HCT116 (cell line): Measurements from ENCODE around the gene TMEM184B. TPM values are rescaled to one million over a fixed set of nuclear protein-coding genes. Genes with fewer than 3 reads are reported as not detected.

Experiments used
- ATAC-seq: fragments of 200-7000 bp; cut with Tn5 transposase; 2 replicates; pipeline ENCODE4 v1.9.1; 2020; ENCODE audit warnings: mild to moderate bottlenecking, moderate library complexity
- BruUV-seq: library from RNA; stranded (reverse); fragments of 400-500 nt; replicated peaks from 2 replicates; lab custom pipeline; 2021; lab: Mats Ljungman, UMichigan
- CTCF ChIA-PET: fragments of 300-600 bp; sonication (Branson Sonifier 250); formaldehyde crosslinking; loops from one replicate; lab custom pipeline; 2021; ENCODE audit warnings: antibody characterized with exemption; lab: Charles Lee
- POLR2A ChIA-PET: fragments of 300-600, 350-600 bp; sonication (Branson Sonifier 250); formaldehyde crosslinking; loops from one replicate; lab custom pipeline; 2021; ENCODE audit warnings: antibody characterized with exemption; lab: Charles Lee
- RAD21 ChIA-PET, 2 experiments: fragments of 300-600 bp; sonication (Branson Sonifier 250); formaldehyde crosslinking; loops; one replicate each; lab custom pipeline; 2023; ENCODE audit warnings: low total read pairs in 2 of 2; ENCODE audit not compliant: uncharacterized antibody in 2 of 2, unreplicated experiment in 2 of 2, low non-redundant PET in 1 of 2; lab: Charles Lee
- DNase-seq: peaks from one replicate; pipeline ENCODE4 v3.0.0-alpha.2; 2010; ENCODE audit warnings: low read depth, low spot score
- H2AFZ ChIP-seq: fragments of 200-600 bp; shearing (Covaris generic), sonication (generic); 2 replicates; pipeline ENCODE4 v1.6.1; 2017; ENCODE audit warnings: low read depth, mixed run types, mixed read lengths, antibody characterized with exemption, low read length; ENCODE audit not compliant: poor library complexity, severe bottlenecking
- H3K27ac ChIP-seq: 2 replicates; pipeline ENCODE4 v1.5.1; 2012; ENCODE audit warnings: low read depth, low read length
- H3K27me3 ChIP-seq: fragments of 200-600 bp; sonication (generic); 2 replicates; pipeline ENCODE4 v1.6.1; 2016; ENCODE audit warnings: mixed run types, low read length, mixed read lengths; ENCODE audit not compliant: insufficient read depth
- H3K36me3 ChIP-seq, 2 experiments: fragments of 200-500 bp in 1 of 2; fragments of 200-600 bp in 1 of 2; sonication (Bioruptor generic) in 1 of 2; sonication (generic) in 1 of 2; 2 replicates each; pipeline versions ENCODE4 v1.5.1 to v1.6.1; 2014 to 2016; ENCODE audit warnings: low read length in 2 of 2, inconsistent platforms in 1 of 2, mixed read lengths in 1 of 2, mixed run types in 1 of 2; ENCODE audit not compliant: insufficient read depth in 2 of 2, control insufficient read depth in 1 of 2
- H3K4me1 ChIP-seq, 2 experiments: fragments of 200-600 bp in 1 of 2; sonication (generic) in 1 of 2; 2 replicates each; pipeline versions ENCODE4 v1.5.1 to v1.6.1; 2012 to 2017; ENCODE audit warnings: low read length in 2 of 2, inconsistent platforms in 1 of 2, mild to moderate bottlenecking in 1 of 2, mixed read lengths in 1 of 2, mixed run types in 1 of 2, moderate library complexity in 1 of 2; ENCODE audit not compliant: insufficient read depth in 2 of 2, control insufficient read depth in 1 of 2
- H3K4me2 ChIP-seq: fragments of 200-600 bp; sonication (generic); 2 replicates; pipeline ENCODE4 v1.6.1; 2017; ENCODE audit warnings: mixed run types, low read length, mixed read lengths
- H3K4me3 ChIP-seq, 2 experiments: fragments of 200-600 bp in 1 of 2; sonication (generic) in 1 of 2; replicated peaks in 1 of 2; 2 replicates each; pipeline ENCODE4 v1.5.1; 2011 to 2016; ENCODE audit warnings: low read length in 2 of 2, control low read depth in 1 of 2, low read depth in 1 of 2, mild to moderate bottlenecking in 1 of 2, mixed read lengths in 1 of 2, mixed run types in 1 of 2
- H3K79me2 ChIP-seq: fragments of 200-600 bp; sonication (generic); 2 replicates; pipeline ENCODE4 v1.6.1; 2017; ENCODE audit warnings: mild to moderate bottlenecking, mixed run types, low read length, moderate library complexity, mixed read lengths; ENCODE audit not compliant: insufficient read depth
- H3K9ac ChIP-seq: fragments of 200-600 bp; sonication (generic); 2 replicates; pipeline ENCODE4 v1.6.1; 2016; ENCODE audit warnings: low read length, mixed read lengths
- H3K9me2 ChIP-seq: fragments of 200-600 bp; sonication (generic), shearing (Covaris generic); 2 replicates; pipeline ENCODE4 v1.6.1; 2017; ENCODE audit warnings: mixed run types, mild to moderate bottlenecking, moderate library complexity; ENCODE audit not compliant: insufficient read depth
- H3K9me3 ChIP-seq, 2 experiments: fragments of 200-500 bp in 1 of 2; fragments of 200-600 bp in 1 of 2; sonication (Bioruptor generic) in 1 of 2; sonication (generic) in 1 of 2; 2 replicates each; pipeline ENCODE4 v1.6.1; 2014 to 2017; ENCODE audit warnings: low read length in 2 of 2, mixed read lengths in 2 of 2, inconsistent platforms in 1 of 2, low read depth in 1 of 2, mild to moderate bottlenecking in 1 of 2, mixed run types in 1 of 2, moderate library complexity in 1 of 2; ENCODE audit not compliant: control insufficient read depth in 1 of 2, insufficient read depth in 1 of 2
- H4K20me1 ChIP-seq: fragments of 200-600 bp; sonication (generic), shearing (Covaris generic); 2 replicates; pipeline ENCODE4 v1.6.1; 2017; ENCODE audit warnings: mixed run types, mild to moderate bottlenecking, moderate library complexity; ENCODE audit not compliant: insufficient read depth
- CEBPB ChIP-seq: IDR thresholded peaks from 2 replicates; pipeline ENCODE4 v1.6.1; 2012; ENCODE audit warnings: low read depth
- ELF1 ChIP-seq: IDR thresholded peaks from 2 replicates; pipeline ENCODE4 v1.6.1; 2012; ENCODE audit warnings: low read depth, borderline replicate concordance
- EZH2 ChIP-seq: fragments of 200-600 bp; sonication (generic); IDR thresholded peaks from 2 replicates; pipeline ENCODE4 v1.6.1; 2017; ENCODE audit warnings: antibody characterized with exemption, mixed run types
- EZH2phosphoT487 ChIP-seq: fragments of 200-600 bp; IDR thresholded peaks from 2 replicates; pipeline ENCODE4 v1.6.1; 2018; ENCODE audit warnings: antibody characterized with exemption, borderline replicate concordance
- FOSL1 ChIP-seq: IDR thresholded peaks from 2 replicates; pipeline ENCODE4 v1.6.1; 2012; ENCODE audit warnings: low read depth
- JUND ChIP-seq: IDR thresholded peaks from 2 replicates; pipeline ENCODE4 v1.6.1; 2012
- POLR2A ChIP-seq: IDR thresholded peaks from 2 replicates; pipeline ENCODE4 v1.7.0; 2011; ENCODE audit warnings: borderline replicate concordance; ENCODE audit not compliant: insufficient read depth, insufficient read length; ENCODE audit errors: extremely low read depth
- POLR2AphosphoS5 ChIP-seq: IDR thresholded peaks from 2 replicates; pipeline ENCODE4 v1.6.1; 2011; ENCODE audit warnings: mild to moderate bottlenecking, low read depth, low read length, moderate library complexity
- RAD21 ChIP-seq: IDR thresholded peaks from 2 replicates; pipeline ENCODE4 v1.6.1; 2012; ENCODE audit warnings: low read depth, mild to moderate bottlenecking
- TCF7L2 ChIP-seq: IDR thresholded peaks from 2 replicates; pipeline ENCODE4 v1.7.0; 2011; ENCODE audit warnings: borderline replicate concordance, inconsistent platforms; ENCODE audit not compliant: insufficient read depth, insufficient read length; ENCODE audit errors: extremely low read depth
- YY1 ChIP-seq: IDR thresholded peaks from 2 replicates; pipeline ENCODE4 v1.6.1; 2011; ENCODE audit warnings: low read length, low read depth, moderate library complexity, mild to moderate bottlenecking; ENCODE audit not compliant: insufficient replicate concordance; ENCODE audit errors: extremely low read depth
- ZFX ChIP-seq: fragments of 450-650 bp; IDR thresholded peaks from 2 replicates; pipeline ENCODE4 v1.6.1; 2017
- ZNF274 ChIP-seq: fragments of 200-500 bp; sonication (Bioruptor generic); IDR thresholded peaks from 2 replicates; pipeline ENCODE4 v1.6.1; 2014; ENCODE audit warnings: mild to moderate bottlenecking, low read depth, low read length, inconsistent platforms
- intact Hi-C: fragments of 100-400 bp; cut with micrococcal nuclease; formaldehyde crosslinking; loops from 2 replicates; pipeline ENCODE4 v1.10.0; 2022
- total RNA-seq: library from RNA; stranded (reverse); gene quantifications from one replicate; pipeline ENCODE4 v1.2.1, GENCODE V29; 2021; ENCODE audit not compliant: unreplicated experiment
- TF ChIP-seq, protein P1 (sequence below): IDR thresholded peaks from 2 replicates; pipeline ENCODE4 v1.6.1; 2012; ENCODE audit warnings: low read depth
- TF ChIP-seq, protein P2 (sequence below): IDR thresholded peaks from 2 replicates; pipeline ENCODE4 v1.6.1; 2011; ENCODE audit warnings: mild to moderate bottlenecking, low read length, moderate library complexity; ENCODE audit not compliant: insufficient replicate concordance; ENCODE audit errors: extremely low read depth
- TF ChIP-seq, protein P3 (sequence below): IDR thresholded peaks from 2 replicates; pipeline ENCODE4 v1.6.1; 2012
- TF ChIP-seq, protein P4 (sequence below): IDR thresholded peaks from 2 replicates; pipeline ENCODE4 v1.6.1; 2012
- TF ChIP-seq, protein P5 (sequence below), 3 experiments: fragments of 200-600 bp in 1 of 3; sonication (generic) in 1 of 3; IDR thresholded peaks in 2 of 3; conservative IDR thresholded peaks in 1 of 3; 2 replicates each; pipeline ENCODE4 v1.5.1; 2012 to 2017; ENCODE audit warnings: low read depth in 2 of 3, low read length in 2 of 3, antibody characterized with exemption in 1 of 3, borderline replicate concordance in 1 of 3, control low read depth in 1 of 3, mild to moderate bottlenecking in 1 of 3, mixed read lengths in 1 of 3, mixed run types in 1 of 3, moderate library complexity in 1 of 3; ENCODE audit not compliant: insufficient read depth in 1 of 3

Gene TMEM184B
- total RNA-seq, 1 experiment from 2014 or later: 66.0 TPM

DNA sequence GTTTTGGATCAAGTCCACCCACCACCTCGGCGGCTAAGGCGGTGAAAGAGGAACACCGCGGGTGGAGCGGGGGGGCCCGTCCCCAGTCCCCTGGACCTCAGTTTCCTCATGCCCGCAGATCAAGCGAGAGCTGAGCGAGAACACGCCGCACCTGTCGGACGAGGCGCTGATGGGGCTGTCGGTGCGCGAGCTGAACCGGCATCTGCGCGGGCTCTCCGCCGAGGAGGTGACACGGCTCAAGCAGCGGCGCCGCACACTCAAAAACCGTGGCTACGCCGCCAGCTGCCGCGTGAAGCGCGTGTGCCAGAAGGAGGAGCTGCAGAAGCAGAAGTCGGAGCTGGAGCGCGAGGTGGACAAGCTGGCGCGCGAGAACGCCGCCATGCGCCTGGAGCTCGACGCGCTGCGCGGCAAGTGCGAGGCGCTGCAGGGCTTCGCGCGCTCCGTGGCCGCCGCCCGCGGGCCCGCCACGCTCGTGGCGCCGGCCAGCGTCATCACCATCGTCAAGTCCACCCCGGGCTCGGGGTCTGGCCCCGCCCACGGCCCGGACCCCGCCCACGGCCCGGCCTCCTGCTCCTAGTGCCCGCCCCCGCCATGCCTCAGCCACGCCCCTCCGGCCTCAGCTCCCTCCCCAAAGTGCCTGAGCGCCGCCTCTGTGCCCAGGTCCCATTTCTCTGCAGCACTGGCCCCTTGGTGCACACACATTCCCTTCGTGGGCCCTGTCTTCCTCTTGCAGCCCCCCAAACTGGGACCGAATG, 58.3 kb downstream of the TMEM184B start:
- CTCF ChIA-PET: no interaction called here
- BruUV-seq: no TSS peak
- TF ChIP-seq ZNF274: no peak
- TF ChIP-seq, protein P1, sequence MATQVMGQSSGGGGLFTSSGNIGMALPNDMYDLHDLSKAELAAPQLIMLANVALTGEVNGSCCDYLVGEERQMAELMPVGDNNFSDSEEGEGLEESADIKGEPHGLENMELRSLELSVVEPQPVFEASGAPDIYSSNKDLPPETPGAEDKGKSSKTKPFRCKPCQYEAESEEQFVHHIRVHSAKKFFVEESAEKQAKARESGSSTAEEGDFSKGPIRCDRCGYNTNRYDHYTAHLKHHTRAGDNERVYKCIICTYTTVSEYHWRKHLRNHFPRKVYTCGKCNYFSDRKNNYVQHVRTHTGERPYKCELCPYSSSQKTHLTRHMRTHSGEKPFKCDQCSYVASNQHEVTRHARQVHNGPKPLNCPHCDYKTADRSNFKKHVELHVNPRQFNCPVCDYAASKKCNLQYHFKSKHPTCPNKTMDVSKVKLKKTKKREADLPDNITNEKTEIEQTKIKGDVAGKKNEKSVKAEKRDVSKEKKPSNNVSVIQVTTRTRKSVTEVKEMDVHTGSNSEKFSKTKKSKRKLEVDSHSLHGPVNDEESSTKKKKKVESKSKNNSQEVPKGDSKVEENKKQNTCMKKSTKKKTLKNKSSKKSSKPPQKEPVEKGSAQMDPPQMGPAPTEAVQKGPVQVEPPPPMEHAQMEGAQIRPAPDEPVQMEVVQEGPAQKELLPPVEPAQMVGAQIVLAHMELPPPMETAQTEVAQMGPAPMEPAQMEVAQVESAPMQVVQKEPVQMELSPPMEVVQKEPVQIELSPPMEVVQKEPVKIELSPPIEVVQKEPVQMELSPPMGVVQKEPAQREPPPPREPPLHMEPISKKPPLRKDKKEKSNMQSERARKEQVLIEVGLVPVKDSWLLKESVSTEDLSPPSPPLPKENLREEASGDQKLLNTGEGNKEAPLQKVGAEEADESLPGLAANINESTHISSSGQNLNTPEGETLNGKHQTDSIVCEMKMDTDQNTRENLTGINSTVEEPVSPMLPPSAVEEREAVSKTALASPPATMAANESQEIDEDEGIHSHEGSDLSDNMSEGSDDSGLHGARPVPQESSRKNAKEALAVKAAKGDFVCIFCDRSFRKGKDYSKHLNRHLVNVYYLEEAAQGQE: no peak
- no peak for TF ChIP-seq POLR2A
- no peak for TF ChIP-seq TCF7L2
- TF ChIP-seq EZH2: no peak
- TF ChIP-seq EZH2phosphoT487: no peak
- TF ChIP-seq, protein P2, sequence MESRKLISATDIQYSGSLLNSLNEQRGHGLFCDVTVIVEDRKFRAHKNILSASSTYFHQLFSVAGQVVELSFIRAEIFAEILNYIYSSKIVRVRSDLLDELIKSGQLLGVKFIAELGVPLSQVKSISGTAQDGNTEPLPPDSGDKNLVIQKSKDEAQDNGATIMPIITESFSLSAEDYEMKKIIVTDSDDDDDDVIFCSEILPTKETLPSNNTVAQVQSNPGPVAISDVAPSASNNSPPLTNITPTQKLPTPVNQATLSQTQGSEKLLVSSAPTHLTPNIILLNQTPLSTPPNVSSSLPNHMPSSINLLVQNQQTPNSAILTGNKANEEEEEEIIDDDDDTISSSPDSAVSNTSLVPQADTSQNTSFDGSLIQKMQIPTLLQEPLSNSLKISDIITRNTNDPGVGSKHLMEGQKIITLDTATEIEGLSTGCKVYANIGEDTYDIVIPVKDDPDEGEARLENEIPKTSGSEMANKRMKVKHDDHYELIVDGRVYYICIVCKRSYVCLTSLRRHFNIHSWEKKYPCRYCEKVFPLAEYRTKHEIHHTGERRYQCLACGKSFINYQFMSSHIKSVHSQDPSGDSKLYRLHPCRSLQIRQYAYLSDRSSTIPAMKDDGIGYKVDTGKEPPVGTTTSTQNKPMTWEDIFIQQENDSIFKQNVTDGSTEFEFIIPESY: no peak
- TF ChIP-seq ZFX: no peak
- no peak for TF ChIP-seq FOSL1
- no peak for TF ChIP-seq ELF1
- TF ChIP-seq, protein P3, sequence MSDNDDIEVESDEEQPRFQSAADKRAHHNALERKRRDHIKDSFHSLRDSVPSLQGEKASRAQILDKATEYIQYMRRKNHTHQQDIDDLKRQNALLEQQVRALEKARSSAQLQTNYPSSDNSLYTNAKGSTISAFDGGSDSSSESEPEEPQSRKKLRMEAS: no peak
- TF ChIP-seq JUND: no peak
- TF ChIP-seq, protein P4, sequence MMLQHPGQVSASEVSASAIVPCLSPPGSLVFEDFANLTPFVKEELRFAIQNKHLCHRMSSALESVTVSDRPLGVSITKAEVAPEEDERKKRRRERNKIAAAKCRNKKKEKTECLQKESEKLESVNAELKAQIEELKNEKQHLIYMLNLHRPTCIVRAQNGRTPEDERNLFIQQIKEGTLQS: no peak
- no peak for TF ChIP-seq YY1
- TF ChIP-seq POLR2AphosphoS5: no peak
- no peak for TF ChIP-seq CEBPB
- TF ChIP-seq RAD21: no peak
- TF ChIP-seq, protein P5, sequence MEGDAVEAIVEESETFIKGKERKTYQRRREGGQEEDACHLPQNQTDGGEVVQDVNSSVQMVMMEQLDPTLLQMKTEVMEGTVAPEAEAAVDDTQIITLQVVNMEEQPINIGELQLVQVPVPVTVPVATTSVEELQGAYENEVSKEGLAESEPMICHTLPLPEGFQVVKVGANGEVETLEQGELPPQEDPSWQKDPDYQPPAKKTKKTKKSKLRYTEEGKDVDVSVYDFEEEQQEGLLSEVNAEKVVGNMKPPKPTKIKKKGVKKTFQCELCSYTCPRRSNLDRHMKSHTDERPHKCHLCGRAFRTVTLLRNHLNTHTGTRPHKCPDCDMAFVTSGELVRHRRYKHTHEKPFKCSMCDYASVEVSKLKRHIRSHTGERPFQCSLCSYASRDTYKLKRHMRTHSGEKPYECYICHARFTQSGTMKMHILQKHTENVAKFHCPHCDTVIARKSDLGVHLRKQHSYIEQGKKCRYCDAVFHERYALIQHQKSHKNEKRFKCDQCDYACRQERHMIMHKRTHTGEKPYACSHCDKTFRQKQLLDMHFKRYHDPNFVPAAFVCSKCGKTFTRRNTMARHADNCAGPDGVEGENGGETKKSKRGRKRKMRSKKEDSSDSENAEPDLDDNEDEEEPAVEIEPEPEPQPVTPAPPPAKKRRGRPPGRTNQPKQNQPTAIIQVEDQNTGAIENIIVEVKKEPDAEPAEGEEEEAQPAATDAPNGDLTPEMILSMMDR (IDR thresholded peaks at IDR 0.05 in 2 of 3, conservative IDR thresholded peaks at IDR 0.05 in 1 of 3; ENCODE audit: borderline replicate concordance in 1 of 3, insufficient read depth in 1 of 3, low read depth in 2 of 3, low read length in 2 of 3): no peak

More for the DNA sequence above, 58.3 kb downstream of the TMEM184B start:
- H3K79me2 ChIP-seq: peaks cover 37% of the 10 kb centered on the region
- H3K4me3 ChIP-seq: no peak overlapping the region
- H4K20me1 ChIP-seq: no peaks in the 10 kb centered on the region
- intact Hi-C loops: loop anchor here (5.0 kb wide), 1 partner anchor 103 kb away; the partner anchor contains the start of gene CSNK1E
- POLR2A ChIA-PET: interaction anchor here (1.3 kb wide), 1 partner anchor 13 kb away, joined by 4 read pairs; the partner anchor contains the start of gene MAFF
- RAD21 ChIA-PET: interaction anchor here in 1 of 2 experiments (0.6 to 1.3 kb wide), 2 partner anchors 22 to 116 kb away, joined by 3 read pairs; no protein-coding TSS in a partner anchor
- no peak overlapping the region; the same call in 1 of the 2 replicates for H3K27ac ChIP-seq
- H3K4me2 ChIP-seq: no peak overlapping the region
- H3K9me3 ChIP-seq: no peaks in the 10 kb centered on the region
- H3K4me1 ChIP-seq: peaks cover 22 to 50% of the 10 kb centered on the region in 2 experiments
- H3K36me3 ChIP-seq: peaks cover 0 to 13% of the 10 kb centered on the region in 2 experiments; a peak in 2 of 4 replicates
- ATAC-seq (peak; percentile 66), DNase-seq (no peak)
- no peaks in the 10 kb centered on the region for H3K27me3 ChIP-seq
- H3K9me2 ChIP-seq: no peaks in the 10 kb centered on the region
- H2AFZ ChIP-seq: no peak overlapping the region
- H3K9ac ChIP-seq: no peak overlapping the region
